Naive thymus-derived CD8-positive, alpha-beta T cell (primary cell): ENCODE results near the gene KRT81. TPM values are rescaled to one million over a fixed set of nuclear protein-coding genes. Genes with fewer than 3 reads are reported as not detected.
"Not testable (repeated sequence)": the region's sequence is repeated elsewhere in the genome, so short reads cannot be mapped to it uniquely, and the experiment has no call there.

Experiments
- ATAC-seq, 2 donors: fragments of 150-1000 bp; cut with Tn5 transposase in 1 of 2; sonication (Bioruptor Pico), chemical (Tn5 transposase) in 1 of 2; 1 replicate in 1 of 2; 2 replicates in 1 of 2; pipeline ENCODE4 v1.10.0; 2021; ENCODE audit warnings: mild to moderate bottlenecking in 2 of 2, moderate library complexity in 2 of 2
- POLR2A ChIA-PET: fragments of 350-600 bp; sonication (Branson Sonifier 250); formaldehyde crosslinking; loops from one replicate; lab custom pipeline; 2021; ENCODE audit warnings: antibody characterized with exemption; lab: Charles Lee
- DNase-seq, 10 donors: peaks; one replicate each; pipeline versions ENCODE4 v3.0.0 to v3.0.0-alpha.2; 2020 to 2022
- H3K27ac Mint-ChIP-seq, 10 donors: one replicate each; pipeline ENCODE4 v1.8.0; 2020 to 2022; ENCODE audit warnings: mild to moderate bottlenecking in 10 of 10, mixed read lengths in 10 of 10, moderate library complexity in 4 of 10, inconsistent platforms in 1 of 10
- H3K27me3 Mint-ChIP-seq, 5 donors: one replicate each; pipeline ENCODE4 v1.8.0; 2021 to 2022; ENCODE audit warnings: mixed read lengths in 5 of 5
- H3K36me3 Mint-ChIP-seq, 3 donors: one replicate each; pipeline ENCODE4 v1.8.0; 2020 to 2022; ENCODE audit warnings: mixed read lengths in 3 of 3, mild to moderate bottlenecking in 2 of 3, inconsistent platforms in 1 of 3
- H3K4me1 Mint-ChIP-seq, 4 donors: one replicate each; pipeline ENCODE4 v1.8.0; 2021 to 2022; ENCODE audit warnings: mixed read lengths in 4 of 4
- H3K4me3 Mint-ChIP-seq, 10 donors: one replicate each; pipeline ENCODE4 v1.8.0; 2020 to 2022; ENCODE audit warnings: mild to moderate bottlenecking in 10 of 10, mixed read lengths in 10 of 10, moderate library complexity in 6 of 10, inconsistent platforms in 1 of 10
- H3K9me3 Mint-ChIP-seq, 9 donors: one replicate each; pipeline ENCODE4 v1.8.0; 2020 to 2022; ENCODE audit warnings: mixed read lengths in 9 of 9, mild to moderate bottlenecking in 3 of 9, inconsistent platforms in 1 of 9, moderate library complexity in 1 of 9
- polyA plus RNA-seq, 3 donors: library from polyadenylated mRNA; unstranded; fragments of 300-500 nt; fragmentation: Illumina TruSeq; gene quantifications; one replicate each; pipeline ENCODE4 v1.2.3, GENCODE V29; 2021
- total RNA-seq, 8 experiments: library from RNA in 2 of 8; stranded (reverse) in 2 of 8; gene quantifications; one replicate each; pipeline ENCODE4 v1.2.3 and lab custom pipeline; 2021 to 2026

Gene KRT81
- total and polyA plus RNA-seq, 5 experiments from 2014 or later, result not detected

- DNase-seq, result peak in 1 of 10 donors; percentile 58
- peak overlapping the region in 2 of 10 donors; percentile 61 to 71 for H3K27ac Mint-ChIP-seq
- peak in 1 of 2 donors; percentile 40 for ATAC-seq
- peaks cover 13 to 36% (median 27%) of the 10 kb centered on the region in 5 donors for H3K27me3 Mint-ChIP-seq
- POLR2A ChIA-PET, H3K36me3 Mint-ChIP-seq, H3K9me3 Mint-ChIP-seq: not testable (repeated sequence)
- H3K4me1 Mint-ChIP-seq, result peaks cover 20 to 30% (median 26%) of the 10 kb centered on the region in 4 donors
- H3K4me3 Mint-ChIP-seq, result peak overlapping the region in 5 of 10 donors; percentile 8 to 54 (median 18)
Observed at GRCh38 chr12:52304941-52305411, 13.6 kb upstream of the KRT81 start.

GRCh38 chr12:52302242-52302914, 11.0 kb upstream of the KRT81 start:
- H3K27me3 Mint-ChIP-seq, result peaks cover 7 to 16% (median 9%) of the 10 kb centered on the region in 5 donors
- H3K9me3 Mint-ChIP-seq, DNase-seq, H3K36me3 Mint-ChIP-seq, POLR2A ChIA-PET, ATAC-seq, H3K4me3 Mint-ChIP-seq, H3K27ac Mint-ChIP-seq: not testable (repeated sequence)
- H3K4me1 Mint-ChIP-seq, result peaks cover 11 to 24% (median 16%) of the 10 kb centered on the region in 4 donors

- Mint-ChIP-seq H3K27ac (peak overlapping the region in 1 of 10 donors; percentile 43), H3K27me3 (peaks cover 3 to 15% (median 7%) of the 10 kb centered on the region in 5 donors), H3K4me1 (peaks cover 11 to 22% (median 16%) of the 10 kb centered on the region in 4 donors)
- ATAC-seq, H3K9me3 Mint-ChIP-seq, H3K4me3 Mint-ChIP-seq, POLR2A ChIA-PET, H3K36me3 Mint-ChIP-seq: not testable (repeated sequence)
- peak in 1 of 10 donors; percentile 11 for DNase-seq
Observed at GRCh38 chr12:52301721-52302120, 10.4 kb upstream of the KRT81 start.

- H3K9me3 Mint-ChIP-seq, result no peaks in the 10 kb centered on the region
- H3K27me3 Mint-ChIP-seq, result peaks cover 0 to 9% (median 8%) of the 10 kb centered on the region in 5 donors
- peaks cover 11 to 15% (median 14%) of the 10 kb centered on the region in 4 donors for H3K4me1 Mint-ChIP-seq
- DNase-seq (peak in 1 of 10 donors; percentile 24), ATAC-seq (no peak)
- no peak overlapping the region for H3K4me3 Mint-ChIP-seq
- POLR2A ChIA-PET, result no interaction called here
- peak overlapping the region in 1 of 10 donors; percentile 43 for H3K27ac Mint-ChIP-seq
- no peaks in the 10 kb centered on the region for H3K36me3 Mint-ChIP-seq
Observed at GRCh38 chr12:52300796-52301691, 9.7 kb upstream of the KRT81 start.

GRCh38 chr12:52298677-52299190, 7.4 kb upstream of the KRT81 start:
- no peaks in the 10 kb centered on the region for H3K36me3 Mint-ChIP-seq
- no peaks in the 10 kb centered on the region for H3K9me3 Mint-ChIP-seq
- H3K4me3 Mint-ChIP-seq, result no peak overlapping the region
- POLR2A ChIA-PET, result no interaction called here
- no peak for ATAC-seq
- H3K27ac Mint-ChIP-seq, result no peak overlapping the region
- peaks cover 0 to 5% (median 2%) of the 10 kb centered on the region in 4 donors for H3K4me1 Mint-ChIP-seq
- peaks cover 0 to 12% (median 8%) of the 10 kb centered on the region in 5 donors for H3K27me3 Mint-ChIP-seq
- DNase-seq, result no peak

GRCh38 chr12:52296572-52297215, 5.4 kb upstream of the KRT81 start:
- H3K4me1 Mint-ChIP-seq, result peaks cover 0 to 6% (median 2%) of the 10 kb centered on the region in 4 donors
- H3K36me3 Mint-ChIP-seq, result no peaks in the 10 kb centered on the region
- peaks cover 0 to 19% (median 8%) of the 10 kb centered on the region in 5 donors for H3K27me3 Mint-ChIP-seq
- H3K4me3 Mint-ChIP-seq, result peak overlapping the region in 1 of 10 donors; percentile 1
- POLR2A ChIA-PET, result no interaction called here
- H3K27ac Mint-ChIP-seq, result no peak overlapping the region
- peak in 1 of 10 donors; percentile 37 for DNase-seq
- ATAC-seq, result no peak
- H3K9me3 Mint-ChIP-seq, result no peaks in the 10 kb centered on the region

GRCh38 chr12:52295663-52296062, 4.3 kb upstream of the KRT81 start:
- Mint-ChIP-seq H3K9me3 (no peaks in the 10 kb centered on the region), H3K36me3 (no peaks in the 10 kb centered on the region), H3K4me3 (no peak overlapping the region), H3K27ac (no peak overlapping the region), H3K4me1 (peaks cover 0 to 5% (median 2%) of the 10 kb centered on the region in 4 donors), H3K27me3 (peaks cover 0 to 23% (median 10%) of the 10 kb centered on the region in 5 donors)
- POLR2A ChIA-PET, result no interaction called here
- no peak for ATAC-seq
- peak in 1 of 10 donors; percentile 19 for DNase-seq

GRCh38 chr12:52294803-52295202, 3.5 kb upstream of the KRT81 start:
- Mint-ChIP-seq H3K4me1 (peaks cover 0 to 5% (median 2%) of the 10 kb centered on the region in 4 donors), H3K4me3 (no peak overlapping the region), H3K9me3 (no peaks in the 10 kb centered on the region), H3K27ac (no peak overlapping the region), H3K36me3 (no peaks in the 10 kb centered on the region), H3K27me3 (peaks cover 0 to 23% (median 10%) of the 10 kb centered on the region in 5 donors)
- DNase-seq, result no peak
- ATAC-seq, result no peak
- POLR2A ChIA-PET, result no interaction called here

- no peaks in the 10 kb centered on the region for H3K36me3 Mint-ChIP-seq
- H3K4me1 Mint-ChIP-seq, result peaks cover 0 to 5% (median 2%) of the 10 kb centered on the region in 4 donors
- no peak for DNase-seq
Observed at GRCh38 chr12:52293926-52294325, 2.6 kb upstream of the KRT81 start.

GRCh38 chr12:52290483-52291134, 725 bp downstream of the KRT81 start:
- H3K27ac Mint-ChIP-seq, H3K4me3 Mint-ChIP-seq, ATAC-seq, H3K9me3 Mint-ChIP-seq, H3K36me3 Mint-ChIP-seq, DNase-seq, POLR2A ChIA-PET: not testable (repeated sequence)
- Mint-ChIP-seq H3K4me1 (peaks cover 6 to 15% (median 9%) of the 10 kb centered on the region in 4 donors), H3K27me3 (peaks cover 0 to 17% (median 14%) of the 10 kb centered on the region in 5 donors)

More at GRCh38 chr12:52293926-52294325, 2.6 kb upstream of the KRT81 start:
- no peak overlapping the region for H3K4me3 Mint-ChIP-seq
- no peak for ATAC-seq
- POLR2A ChIA-PET, result no interaction called here
- no peaks in the 10 kb centered on the region for H3K9me3 Mint-ChIP-seq
- H3K27ac Mint-ChIP-seq, result no peak overlapping the region
- H3K27me3 Mint-ChIP-seq, result peaks cover 0 to 23% (median 10%) of the 10 kb centered on the region in 5 donors

- not testable (repeated sequence) for H3K9me3 Mint-ChIP-seq, DNase-seq
- ATAC-seq, result peak in 1 of 2 donors; percentile 25
Observed at GRCh38 chr12:52287816-52288805, 3.2 kb downstream of the KRT81 start.

More at GRCh38 chr12:52287816-52288805, 3.2 kb downstream of the KRT81 start:
- H3K36me3 Mint-ChIP-seq, H3K4me3 Mint-ChIP-seq, POLR2A ChIA-PET: not testable (repeated sequence)
- peaks cover 5 to 11% (median 9%) of the 10 kb centered on the region in 4 donors for H3K4me1 Mint-ChIP-seq
- peak overlapping the region in 1 of 10 donors; percentile 53 for H3K27ac Mint-ChIP-seq
- H3K27me3 Mint-ChIP-seq, result peaks cover 0 to 20% (median 8%) of the 10 kb centered on the region in 5 donors
